GM12873 (cell line): ENCODE results near the gene PLAGL2.

Experiments used
- CTCF ChIP-seq: IDR thresholded peaks from 2 replicates; pipeline ENCODE4 v1.5.1; 2012; ENCODE audit warnings: low read depth, mild to moderate bottlenecking, moderate library complexity, low read length, control low read depth; ENCODE audit not compliant: insufficient read depth; ENCODE audit errors: missing control alignments

PLAGL2 gene

GRCh38 chr20:32163951-32164350 lies 43.6 kb downstream of the PLAGL2 start:
- no peak for TF ChIP-seq CTCF

- TF ChIP-seq CTCF, result no peak
These were observed 45.2 kb downstream of the PLAGL2 start for GRCh38 chr20:32162351-32162750.

GRCh38 chr20:32160341-32160740 lies 47.2 kb downstream of the PLAGL2 start:
- TF ChIP-seq CTCF, result no peak

- no peak for TF ChIP-seq CTCF
These were observed 47.7 kb downstream of the PLAGL2 start for GRCh38 chr20:32159766-32160221.

GRCh38 chr20:32158943-32159660 lies 48.4 kb downstream of the PLAGL2 start:
- TF ChIP-seq CTCF, result no peak

GRCh38 chr20:32158351-32158750 lies 49.2 kb downstream of the PLAGL2 start:
- TF ChIP-seq CTCF, result no peak

- TF ChIP-seq CTCF, result no peak
These were observed 49.9 kb downstream of the PLAGL2 start for GRCh38 chr20:32157611-32158010.
